T follicular helper cell (primary cell): ENCODE data around the gene KLRD1.
"Not testable (repeated sequence)": the region's sequence is repeated elsewhere in the genome, so short reads cannot be mapped to it uniquely, and the experiment has no call there.

ENCODE experiments used
- DNase-seq: peaks from one replicate; pipeline ENCODE4 v3.0.0-alpha.2; 2020; ENCODE audit warnings: low read depth

Gene KLRD1

DNA sequence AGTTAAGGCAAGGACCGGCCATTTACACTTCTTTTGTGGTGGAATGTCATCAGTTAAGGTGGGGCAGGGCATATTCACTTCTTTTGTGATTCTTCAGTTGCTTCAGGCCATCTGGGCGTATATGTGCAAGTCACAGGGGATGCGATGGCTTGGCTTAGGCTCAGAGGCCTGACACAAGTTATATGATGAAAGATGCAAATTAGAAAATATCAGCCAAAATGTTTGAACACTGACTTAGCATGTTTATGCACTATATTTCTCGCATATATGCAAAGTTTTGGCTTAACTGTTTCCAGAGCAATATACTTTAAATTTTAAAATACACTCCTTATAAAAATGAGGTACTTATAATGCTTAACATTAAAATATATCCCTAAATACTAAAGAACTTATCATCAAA, 30.8 kb downstream of the KLRD1 start:
- not testable (repeated sequence) for DNase-seq

DNA sequence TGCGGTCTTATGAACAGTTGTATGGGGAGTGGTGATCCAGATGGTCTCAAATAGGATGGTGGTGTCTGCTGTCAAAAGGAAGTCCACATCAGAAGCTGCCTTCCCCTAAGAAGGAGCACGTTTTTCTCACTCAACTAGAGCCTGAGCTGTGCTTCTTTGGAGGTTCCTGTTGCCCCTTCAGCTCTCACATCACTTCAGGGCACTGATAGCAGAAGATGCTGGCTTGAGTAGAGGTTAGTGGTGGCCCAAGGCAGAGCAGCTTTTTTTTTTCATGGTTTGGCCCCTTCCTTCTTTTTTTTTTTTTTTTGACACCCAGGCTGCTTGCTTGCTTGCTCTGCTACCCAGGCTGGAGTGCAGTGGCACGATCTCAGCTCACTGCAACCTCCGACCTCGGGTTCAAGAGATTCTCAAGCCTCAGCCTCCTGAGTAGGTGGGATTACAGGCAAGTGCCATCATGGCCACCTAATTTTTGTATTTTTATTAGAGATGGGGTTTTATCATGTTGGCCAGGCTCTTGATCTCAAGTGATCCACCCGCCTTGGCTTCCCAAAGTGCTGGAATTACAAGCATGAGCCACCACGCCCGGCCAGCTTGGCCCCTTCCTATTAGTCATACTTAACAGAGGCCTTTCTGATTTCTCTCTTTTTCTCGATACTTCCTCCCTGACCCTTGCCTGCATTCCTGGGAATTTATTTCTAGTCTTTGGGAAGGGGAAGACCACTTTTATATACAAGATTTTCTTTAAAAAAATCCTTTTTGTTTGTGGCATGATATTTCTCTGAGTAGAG, 31.6 kb downstream of the KLRD1 start:
- no peak for DNase-seq

DNA sequence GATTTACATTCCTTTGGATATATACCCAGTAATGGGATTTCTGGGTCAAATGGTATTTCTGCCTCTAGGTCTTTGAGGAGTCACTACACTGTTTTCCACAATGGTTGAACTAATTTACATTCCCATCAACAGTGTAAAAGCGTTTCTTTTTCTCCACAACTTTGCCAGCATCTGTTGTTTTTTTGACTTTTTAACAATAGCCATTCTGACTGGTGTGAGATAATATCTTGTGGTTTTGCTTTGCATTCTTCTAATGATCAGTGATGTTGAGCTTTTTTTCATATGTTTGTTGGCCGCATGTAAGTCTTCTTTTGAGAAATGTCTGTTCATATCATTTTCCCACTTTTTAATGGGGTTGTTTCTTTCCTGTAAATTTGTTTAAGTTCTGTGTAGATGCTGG, 33.3 kb downstream of the KLRD1 start:
- DNase-seq = not testable (repeated sequence)

DNA sequence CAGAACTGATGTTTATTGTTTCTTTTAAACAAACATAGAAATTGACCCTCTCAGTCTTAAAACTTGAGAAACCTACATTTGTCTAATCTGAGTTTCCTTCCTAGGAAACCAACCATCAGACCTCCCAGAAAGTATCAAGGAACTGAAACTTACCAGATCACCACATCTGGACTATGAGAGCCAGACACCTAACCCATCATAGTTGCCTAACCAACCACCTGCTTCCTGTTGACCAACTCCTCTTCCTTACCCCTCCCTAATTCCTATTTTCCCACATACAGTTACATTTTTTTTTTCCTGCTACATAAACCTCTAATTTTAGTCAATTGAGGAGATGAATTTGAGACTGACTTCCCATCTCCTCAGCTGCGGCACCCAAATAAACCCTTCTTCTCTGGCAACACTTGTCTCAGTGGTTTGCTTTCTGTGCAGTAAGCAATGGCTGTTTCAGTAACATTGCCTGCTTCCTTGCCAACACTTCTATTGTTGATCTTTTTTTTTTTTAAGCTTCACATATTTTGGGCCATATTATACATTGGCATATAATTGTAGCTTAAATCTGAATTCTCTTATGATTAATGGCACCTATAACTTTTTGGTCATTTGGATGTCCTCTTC, 34.3 kb downstream of the KLRD1 start:
- no peak for DNase-seq

DNA sequence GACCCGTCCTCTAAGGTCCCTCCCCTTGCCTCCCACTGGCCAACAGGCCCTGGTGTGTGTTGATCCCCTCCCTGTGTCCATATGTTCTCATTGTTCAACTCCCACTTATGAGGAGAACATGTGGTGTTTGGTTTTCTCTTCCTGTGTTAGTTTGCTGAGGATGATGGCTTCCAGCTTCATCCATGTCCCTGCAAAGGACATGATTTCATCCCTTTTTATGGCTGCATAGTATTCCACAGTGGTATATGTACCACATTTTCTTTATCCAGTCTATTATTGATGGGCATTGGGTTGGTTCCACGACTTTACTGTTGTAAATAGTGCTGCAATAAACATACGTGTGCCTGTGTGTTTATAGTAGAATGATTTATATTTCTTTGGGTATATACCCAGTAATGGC, 43.8 kb downstream of the KLRD1 start:
- not testable (repeated sequence) for DNase-seq

DNA sequence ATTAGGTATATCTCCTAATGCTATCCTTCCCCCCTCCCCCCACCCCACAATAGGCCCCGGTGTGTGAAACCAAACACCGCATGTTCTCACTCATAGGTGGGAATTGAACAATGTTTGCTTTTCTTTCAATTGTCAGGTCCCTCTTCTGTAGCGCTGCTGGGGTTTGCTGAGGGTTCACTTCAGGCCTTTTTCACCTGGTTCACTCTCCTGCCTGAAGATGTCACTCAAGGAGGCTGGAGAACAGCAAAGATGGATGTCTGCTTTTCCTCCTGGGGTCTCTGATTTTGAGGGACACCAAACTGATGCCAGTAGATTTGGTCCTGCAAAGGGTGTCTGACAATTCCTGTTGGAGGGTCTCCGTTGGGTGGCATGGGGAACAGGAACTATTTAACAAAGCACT, 46.4 kb downstream of the KLRD1 start:
- DNase-seq = no peak

DNA sequence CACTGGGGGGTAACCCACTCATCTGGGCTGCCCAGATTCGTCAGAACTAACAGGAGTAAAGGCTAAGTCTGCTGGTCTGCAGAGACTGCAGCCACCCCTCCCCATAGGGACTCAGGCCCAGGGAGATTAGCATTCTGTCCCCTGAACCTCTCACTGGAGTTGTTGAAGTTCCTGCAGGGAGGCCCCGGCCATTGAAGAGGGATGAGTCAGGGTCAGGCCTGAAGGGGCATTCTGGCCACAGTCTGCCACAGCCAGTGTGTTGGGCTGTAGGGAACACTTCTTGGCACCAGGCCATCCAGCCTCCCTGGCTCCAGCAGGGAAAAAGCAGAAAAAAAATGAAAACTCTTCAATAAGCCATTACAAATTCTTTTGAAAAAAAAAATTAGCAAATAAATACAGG, 46.8 kb downstream of the KLRD1 start:
- no peak for DNase-seq

DNA sequence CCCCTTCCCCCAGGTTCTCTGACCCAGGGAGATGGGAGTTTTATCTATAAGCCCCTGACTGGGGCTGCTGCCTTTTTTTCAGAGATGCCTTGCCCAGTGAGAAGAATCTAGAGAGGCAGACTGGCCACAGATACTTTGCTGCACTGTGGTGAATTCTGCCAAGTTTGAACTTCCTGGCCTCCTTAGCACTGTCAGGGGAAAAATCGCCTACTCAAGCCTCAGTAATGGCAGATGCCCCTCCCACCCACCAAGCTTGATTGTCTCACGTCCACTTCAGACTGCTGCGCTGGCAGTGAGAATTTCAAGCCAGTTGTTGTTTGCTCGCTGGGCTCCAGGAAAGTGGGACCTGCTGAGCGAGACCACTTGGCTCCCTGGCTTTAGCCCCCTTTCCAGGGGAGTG, 50.5 kb downstream of the KLRD1 start:
- no peak for DNase-seq

DNA sequence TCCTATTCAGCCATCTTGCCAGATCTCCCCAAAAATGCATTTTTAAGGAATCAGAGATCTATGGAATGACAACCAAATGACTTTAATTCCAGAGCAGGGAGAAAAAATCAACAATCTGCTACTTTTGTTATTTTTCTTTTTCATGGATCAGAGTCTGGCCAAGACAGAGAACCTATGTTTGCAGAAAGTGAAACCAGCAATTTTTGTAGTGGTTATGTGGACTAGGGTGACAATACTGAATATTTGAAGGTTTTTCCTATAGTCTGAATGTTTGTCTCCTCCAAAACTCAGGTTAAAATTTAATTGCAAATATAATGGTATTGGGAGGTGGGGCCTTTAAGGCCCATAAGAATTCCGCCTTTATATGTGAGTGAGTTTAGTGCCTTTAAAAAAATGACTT, 51.3 kb downstream of the KLRD1 start:
- DNase-seq = no peak

DNA sequence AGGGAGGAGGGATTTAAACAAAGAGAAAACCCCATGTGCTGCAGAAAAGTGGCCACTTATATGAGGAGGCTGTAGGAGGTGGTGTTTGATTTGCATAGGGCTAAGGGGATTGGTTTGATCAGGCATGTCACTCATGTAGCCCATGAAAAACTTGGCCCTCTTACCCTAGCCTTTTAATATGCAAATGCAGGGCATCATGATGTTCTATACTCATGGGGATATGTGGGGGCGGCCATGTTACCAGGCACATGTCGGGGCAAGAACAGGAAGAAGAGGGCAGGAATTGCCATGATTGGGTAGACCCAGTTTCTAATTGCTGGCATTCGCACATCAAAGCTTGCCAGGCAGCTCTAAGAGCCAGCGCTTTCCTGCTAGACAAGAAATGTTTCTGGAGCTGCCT, 53.4 kb downstream of the KLRD1 start:
- DNase-seq = no peak

DNA sequence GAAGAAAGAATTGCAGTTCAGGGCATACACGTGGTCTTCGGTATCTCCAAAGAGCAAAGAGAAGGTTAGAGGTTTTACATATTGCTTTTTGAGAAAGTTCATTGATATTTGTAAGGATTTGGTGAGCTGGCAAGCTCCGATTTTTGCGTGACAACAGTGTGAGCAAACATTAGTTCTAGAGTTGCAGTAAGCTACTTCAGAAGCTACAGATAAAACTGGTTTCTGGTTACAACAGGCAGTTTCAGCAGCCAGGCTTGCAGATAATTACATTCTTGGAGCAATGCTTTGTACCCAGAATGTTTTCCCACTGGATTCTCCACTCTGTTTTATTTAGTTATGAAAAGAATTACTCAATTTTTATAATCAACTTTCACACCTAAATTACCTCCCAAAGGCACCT, 54.0 kb downstream of the KLRD1 start:
- no peak for DNase-seq

DNA sequence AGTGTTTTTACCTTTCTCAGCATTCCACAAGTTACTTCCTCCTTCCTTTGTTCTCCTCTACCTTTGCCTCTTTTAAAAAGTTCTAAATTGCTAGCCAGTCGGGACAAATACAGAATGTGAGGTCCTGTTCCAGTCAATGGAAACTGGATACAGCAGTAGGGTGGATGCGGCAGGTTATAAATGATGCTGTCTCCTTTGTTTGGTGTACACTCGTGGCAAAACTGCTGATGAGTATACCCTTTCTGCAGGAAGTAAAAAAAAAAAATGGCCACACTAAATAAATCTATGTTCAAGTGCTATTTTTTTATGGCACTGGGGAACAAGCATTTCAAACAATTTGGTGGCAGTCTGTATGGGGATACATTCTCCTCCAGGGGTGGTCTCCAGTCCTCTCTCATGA, 54.7 kb downstream of the KLRD1 start:
- no peak for DNase-seq

DNA sequence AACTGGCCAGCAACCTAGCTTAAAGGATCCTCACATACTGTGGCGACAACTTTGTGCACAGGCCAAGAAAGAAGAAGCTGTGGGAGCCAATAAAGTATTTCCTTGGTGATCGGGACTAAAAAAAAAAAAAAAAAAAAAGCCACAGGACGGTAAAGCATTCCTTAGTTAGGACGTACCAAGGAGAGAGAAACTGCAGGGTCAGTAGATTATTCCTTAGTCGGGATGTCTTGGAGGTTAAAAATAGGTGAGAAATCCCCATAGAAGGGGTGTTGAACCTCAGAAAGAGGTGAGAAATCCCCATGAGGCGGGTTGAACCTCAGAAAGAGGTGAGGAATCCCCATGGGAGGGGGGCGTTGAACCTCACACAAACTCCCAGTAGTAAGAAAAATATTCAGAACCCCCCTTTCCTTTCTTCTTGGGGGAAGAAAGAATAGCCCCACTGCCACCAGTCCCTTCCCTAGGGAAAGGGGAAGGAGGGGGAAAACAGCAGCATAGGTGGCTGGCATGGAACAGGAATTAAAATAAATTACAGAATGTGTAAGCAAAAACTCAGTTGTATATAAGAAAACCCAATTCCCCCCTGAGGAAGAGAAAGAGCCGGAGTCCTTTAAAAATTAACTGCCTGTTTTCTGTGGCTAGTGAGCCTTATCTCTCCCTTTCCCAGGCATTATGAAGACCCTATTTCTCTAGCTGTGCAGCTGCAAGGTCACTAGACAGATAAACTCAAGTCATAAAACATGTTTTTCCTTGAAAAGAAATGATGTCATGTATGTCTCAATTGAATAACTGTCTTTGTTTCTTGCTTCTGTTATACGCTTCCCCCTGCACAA, 55.4 kb downstream of the KLRD1 start:
- no peak for DNase-seq

DNA sequence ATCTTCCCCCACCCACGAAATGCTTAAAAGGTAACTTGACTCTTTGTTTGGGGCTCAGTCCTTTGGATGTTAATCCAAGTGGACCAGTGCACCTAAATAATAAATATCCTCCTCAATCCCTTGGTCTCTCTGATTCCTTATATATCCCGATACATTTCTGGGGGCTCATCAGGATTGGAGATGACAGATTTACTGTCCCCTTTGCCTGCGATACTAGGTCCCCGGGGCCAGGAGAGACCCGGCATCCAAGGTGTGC, 55.9 kb downstream of the KLRD1 start:
- no peak for DNase-seq

DNA sequence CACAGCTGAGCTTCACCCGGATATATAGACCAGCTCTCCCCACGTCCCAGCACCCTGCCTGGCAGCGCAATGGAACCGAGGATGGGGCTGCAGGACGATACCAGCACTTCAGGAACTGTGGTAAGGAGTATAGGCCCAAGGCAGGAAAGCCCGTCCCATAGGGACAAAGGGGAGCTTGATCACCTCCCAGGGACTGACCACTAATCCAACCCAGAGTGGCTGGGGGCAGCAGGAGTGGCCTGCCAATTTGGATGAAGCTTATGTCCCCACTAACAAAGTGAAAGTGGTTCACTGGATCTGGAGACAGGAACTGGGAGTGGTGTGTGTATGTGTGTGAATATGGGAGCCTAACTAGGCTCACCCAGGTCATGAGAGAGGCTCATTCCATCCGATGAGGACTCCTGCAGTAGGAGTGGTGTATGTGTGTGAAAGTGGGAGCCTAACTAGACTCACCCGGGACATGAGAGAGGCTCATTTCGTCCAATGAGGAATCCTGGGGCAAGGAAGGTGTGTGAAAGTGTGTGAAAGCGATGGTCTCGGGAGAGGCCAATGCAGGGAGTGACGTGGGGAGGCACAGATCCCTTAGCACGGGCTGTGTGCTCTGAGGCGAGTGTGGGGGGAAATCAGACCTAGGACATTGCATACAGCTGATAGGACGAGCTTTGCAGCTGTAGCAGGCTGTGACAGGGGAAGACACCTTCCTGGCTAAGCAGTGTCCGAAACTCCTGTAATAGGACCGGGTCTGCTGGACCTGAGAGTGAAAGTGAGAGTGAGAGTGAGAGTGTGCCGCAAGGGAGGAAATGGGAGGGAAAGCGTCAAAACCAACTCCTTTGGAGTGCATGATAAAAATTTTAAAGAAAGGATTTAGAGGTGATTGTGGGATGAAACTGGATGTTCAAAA, 56.5 kb downstream of the KLRD1 start:
- no peak for DNase-seq

DNA sequence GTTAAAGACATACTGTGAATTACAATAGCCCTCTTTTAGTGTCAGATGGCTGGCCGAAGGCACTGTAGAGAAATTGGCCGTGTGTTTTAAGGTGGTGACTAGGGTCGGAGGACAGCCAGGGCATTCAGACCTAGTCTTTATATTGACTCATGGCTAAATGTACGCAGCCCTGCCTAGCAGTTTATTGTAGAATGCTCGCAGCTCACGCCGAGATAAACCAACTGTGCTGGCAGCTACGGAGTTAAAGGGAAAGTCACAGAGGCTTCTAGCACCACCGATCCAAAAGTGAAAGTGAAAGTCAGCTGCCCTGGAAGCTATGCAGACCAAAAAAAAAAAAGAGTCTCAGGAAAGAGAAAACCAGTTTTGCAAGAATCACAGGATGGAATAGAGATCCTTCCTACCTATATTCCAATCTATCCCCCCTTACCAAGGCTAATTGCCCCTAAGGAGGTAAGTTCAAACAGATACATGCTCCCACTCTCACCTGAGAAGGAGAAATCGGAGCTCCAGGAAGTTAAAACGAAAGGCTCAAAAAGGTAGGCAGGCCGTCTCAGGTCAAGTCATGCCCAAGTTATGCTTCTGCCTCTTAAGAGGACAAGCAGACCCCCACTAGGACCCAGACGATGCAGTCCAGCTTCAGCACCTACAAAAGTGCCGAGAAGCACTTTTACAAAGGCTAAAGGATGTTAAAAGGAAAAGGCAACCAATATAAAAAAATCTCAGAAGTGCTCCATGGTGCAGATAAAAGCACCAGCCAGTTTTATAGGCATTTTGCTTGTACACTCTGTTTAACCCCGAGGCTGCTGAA, 57.3 kb downstream of the KLRD1 start:
- DNase-seq = peak; percentile 40

DNA sequence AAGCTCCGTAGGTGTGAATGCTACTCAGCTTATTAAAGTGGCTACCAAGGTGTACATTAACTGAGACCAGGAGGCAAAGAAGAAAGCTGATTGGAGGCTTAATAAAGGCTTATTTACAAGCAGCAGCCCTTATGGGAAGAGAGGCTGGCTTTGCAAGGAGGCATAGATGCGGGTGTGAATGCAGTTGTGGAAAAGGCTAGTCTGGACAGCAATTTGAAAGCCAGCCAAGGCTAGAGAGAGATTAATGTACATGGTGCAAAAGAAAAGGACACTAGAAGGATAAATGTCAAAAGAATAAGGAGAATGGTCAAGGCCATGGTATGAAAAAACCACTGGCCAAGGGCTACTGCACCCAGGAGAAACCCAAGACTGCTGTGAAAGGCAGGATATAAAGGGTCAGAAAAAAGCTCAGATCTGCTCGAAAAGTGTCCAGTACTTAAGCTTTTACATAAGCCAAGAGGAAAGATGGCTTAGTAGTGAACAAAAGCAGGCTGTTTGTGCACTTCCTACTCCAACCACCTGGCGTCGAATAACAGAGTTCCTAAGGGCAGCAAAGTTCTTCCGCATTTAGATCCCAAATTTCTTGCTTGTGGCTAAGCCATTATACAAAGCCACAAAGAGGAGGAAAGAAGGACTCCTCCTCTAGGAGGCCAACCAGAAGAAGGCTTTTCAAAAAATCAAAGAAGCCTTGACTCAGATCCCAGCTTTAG, 58.2 kb downstream of the KLRD1 start:
- no peak for DNase-seq

DNA sequence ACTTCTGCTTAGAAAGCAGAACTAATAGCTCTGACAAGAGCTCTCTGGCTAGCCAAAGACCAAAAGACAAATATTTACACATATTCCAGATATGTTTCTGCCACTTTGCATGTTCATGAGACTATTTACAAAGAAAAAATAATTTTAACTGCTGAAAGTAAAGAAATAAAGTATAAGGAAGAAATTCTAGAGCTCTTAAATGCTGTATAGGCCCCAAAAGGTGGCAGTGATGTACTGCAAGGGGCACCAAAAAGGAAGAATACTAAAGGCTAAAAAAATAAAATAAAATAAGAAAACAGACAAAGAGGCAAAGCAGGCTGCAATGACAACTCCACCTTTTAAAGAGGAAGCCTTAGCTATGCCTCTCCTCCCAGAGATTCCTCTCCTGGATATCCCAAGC, 59.2 kb downstream of the KLRD1 start:
- no peak for DNase-seq

DNA sequence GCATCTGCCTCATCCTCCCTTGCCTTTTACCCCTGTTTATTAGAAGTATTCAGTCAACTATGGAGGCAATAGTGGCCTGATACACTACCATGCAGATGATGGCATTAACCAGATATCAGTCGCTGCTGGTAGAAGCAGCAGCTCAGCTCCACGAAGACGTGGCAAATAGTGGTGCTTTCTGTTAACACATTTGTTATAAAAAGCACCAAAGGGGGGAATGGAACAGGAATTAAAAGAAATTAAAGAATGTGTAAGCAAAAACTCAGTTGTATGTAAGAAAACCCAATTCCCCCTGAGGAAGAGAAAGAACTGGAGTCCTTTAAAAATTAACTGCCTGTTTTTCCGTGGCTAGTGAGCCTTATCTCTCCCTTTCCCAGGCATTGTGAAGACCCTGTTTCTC, 60.0 kb downstream of the KLRD1 start:
- DNase-seq = not testable (repeated sequence)
